WTC11 (cell line): ENCODE measurements around the gene RIMBP2. TPM values are rescaled to one million over a fixed set of nuclear protein-coding genes. Genes with fewer than 3 reads are reported as not detected.

Experiments used
- ATAC-seq: fragments of 200-7000 bp; cut with Tn5 transposase; 2 replicates; pipeline ENCODE4 v1.10.0; 2021; ENCODE audit warnings: mild to moderate bottlenecking, moderate library complexity
- CTCF ChIA-PET: fragments of 300-600 bp; sonication (Branson Sonifier 250); formaldehyde crosslinking; loops from one replicate; lab custom pipeline; 2021; ENCODE audit warnings: antibody characterized with exemption; lab: Charles Lee
- POLR2A ChIA-PET: fragments of 350-600 bp; sonication (Branson Sonifier 250); formaldehyde crosslinking; loops from one replicate; lab custom pipeline; 2021; ENCODE audit warnings: antibody characterized with exemption; lab: Charles Lee
- DNase-seq: peaks from one replicate; pipeline ENCODE4 v3.0.0; 2021; ENCODE audit warnings: low spot score
- H3K27ac Mint-ChIP-seq: 2 replicates; pipeline ENCODE4 v1.8.0; 2021; ENCODE audit warnings: mixed read lengths
- H3K27me3 Mint-ChIP-seq: 2 replicates; pipeline ENCODE4 v1.8.0; 2021; ENCODE audit warnings: low read depth, mild to moderate bottlenecking, moderate library complexity, mixed read lengths
- H3K36me3 Mint-ChIP-seq: 2 replicates; pipeline ENCODE4 v1.8.0; 2021; ENCODE audit warnings: mixed read lengths
- H3K4me1 Mint-ChIP-seq: 2 replicates; pipeline ENCODE4 v1.8.0; 2022; ENCODE audit warnings: mixed read lengths
- H3K4me3 Mint-ChIP-seq: 2 replicates; pipeline ENCODE4 v1.8.0; 2021; ENCODE audit warnings: mild to moderate bottlenecking, moderate library complexity, mixed read lengths
- H3K9me3 Mint-ChIP-seq: 2 replicates; pipeline ENCODE4 v1.8.0; 2021; ENCODE audit warnings: mixed read lengths
- AR ChIP-seq: fragments of 250-450 bp; sonication (Bioruptor Pico); IDR thresholded peaks from 2 replicates; pipeline ENCODE4 v1.9.0; 2021; ENCODE audit warnings: mild to moderate bottlenecking
- ATF6 ChIP-seq: sonication (generic); formaldehyde crosslinking; IDR thresholded peaks from 2 replicates; pipeline ENCODE4 v1.8.1; 2023; ENCODE audit warnings: mild to moderate bottlenecking, missing genetic modification reagents
- E2F4 ChIP-seq: sonication (generic); formaldehyde crosslinking; IDR thresholded peaks from 2 replicates; pipeline ENCODE4 v1.8.1; 2022; ENCODE audit warnings: low read depth, mild to moderate bottlenecking, moderate library complexity, missing genetic modification reagents, borderline replicate concordance
- GABPB1 ChIP-seq: sonication (generic); formaldehyde crosslinking; IDR thresholded peaks from 2 replicates; pipeline ENCODE4 v1.8.1; 2023; ENCODE audit warnings: mild to moderate bottlenecking, missing genetic modification reagents
- GRHL2 ChIP-seq: fragments of 250-450 bp; sonication (Bioruptor Pico); IDR thresholded peaks from 2 replicates; pipeline ENCODE4 v1.8.0; 2022; ENCODE audit warnings: mild to moderate bottlenecking, moderate library complexity; ENCODE audit not compliant: insufficient replicate concordance, severe bottlenecking
- HMGXB4 ChIP-seq: sonication (generic); formaldehyde crosslinking; IDR thresholded peaks from 2 replicates; pipeline ENCODE4 v1.8.1; 2023; ENCODE audit warnings: mild to moderate bottlenecking, moderate library complexity, missing genetic modification reagents
- IRF2 ChIP-seq: sonication (generic); formaldehyde crosslinking; IDR thresholded peaks from 2 replicates; pipeline ENCODE4 v1.8.0; 2022; ENCODE audit warnings: low read depth, missing genetic modification reagents, borderline replicate concordance
- MXD4 ChIP-seq: fragments of 250-450 bp; sonication (Bioruptor Pico); IDR thresholded peaks from 2 replicates; pipeline ENCODE4 v1.8.0; 2021; ENCODE audit warnings: mild to moderate bottlenecking, moderate library complexity, borderline replicate concordance
- NFATC4 ChIP-seq: fragments of 250-450 bp; sonication (Bioruptor Pico); IDR thresholded peaks from 2 replicates; pipeline ENCODE4 v1.9.0; 2021; ENCODE audit warnings: mild to moderate bottlenecking
- NFE2L1 ChIP-seq: sonication (generic); formaldehyde crosslinking; IDR thresholded peaks from 2 replicates; pipeline ENCODE4 v1.8.1; 2023; ENCODE audit warnings: missing genetic modification reagents
- PREB ChIP-seq: sonication (generic); formaldehyde crosslinking; IDR thresholded peaks from 2 replicates; pipeline ENCODE4 v1.8.1; 2022; ENCODE audit warnings: mild to moderate bottlenecking, missing genetic modification reagents, moderate library complexity, borderline replicate concordance
- RORB ChIP-seq: fragments of 250-450 bp; sonication (Bioruptor Pico); IDR thresholded peaks from 2 replicates; pipeline ENCODE4 v1.9.0; 2021; ENCODE audit warnings: mild to moderate bottlenecking
- SMAD4 ChIP-seq: sonication (generic); formaldehyde crosslinking; IDR thresholded peaks from 2 replicates; pipeline ENCODE4 v1.8.0; 2022; ENCODE audit warnings: mild to moderate bottlenecking, missing genetic modification reagents
- TCF7 ChIP-seq: sonication (generic); formaldehyde crosslinking; IDR thresholded peaks from 2 replicates; pipeline ENCODE4 v1.8.0; 2022; ENCODE audit warnings: mild to moderate bottlenecking, low read depth, missing genetic modification reagents, moderate library complexity
- ZNF121 ChIP-seq: sonication (generic); formaldehyde crosslinking; IDR thresholded peaks from 2 replicates; pipeline ENCODE4 v1.8.0; 2023; ENCODE audit warnings: missing genetic modification reagents
- ZNF138 ChIP-seq: sonication (generic); formaldehyde crosslinking; conservative IDR thresholded peaks from 2 replicates; pipeline ENCODE4 v1.8.1; 2022; ENCODE audit warnings: mild to moderate bottlenecking, moderate library complexity, missing genetic modification reagents
- ZNF281 ChIP-seq: sonication (generic); formaldehyde crosslinking; IDR thresholded peaks from 2 replicates; pipeline ENCODE4 v1.8.0; 2023; ENCODE audit warnings: mild to moderate bottlenecking, missing genetic modification reagents
- ZNF396 ChIP-seq: fragments of 250-450 bp; sonication (Bioruptor Pico); IDR thresholded peaks from 2 replicates; pipeline ENCODE4 v1.8.0; 2021; ENCODE audit warnings: mild to moderate bottlenecking, moderate library complexity, borderline replicate concordance
- ZNF425 ChIP-seq: fragments of 250-450 bp; sonication (Bioruptor Pico); conservative IDR thresholded peaks from 2 replicates; pipeline ENCODE4 v1.9.0; 2021; ENCODE audit warnings: mild to moderate bottlenecking
- ZNF671 ChIP-seq: fragments of 250-450 bp; sonication (Bioruptor Pico); IDR thresholded peaks from 2 replicates; pipeline ENCODE4 v1.8.0; 2021; ENCODE audit warnings: mild to moderate bottlenecking
- total RNA-seq: library from RNA; stranded (reverse); gene quantifications from 3 replicates; pipeline ENCODE4 v1.2.3, GENCODE V29; 2021

The RIMBP2 gene
- total RNA-seq, 1 experiment from 2014 or later = 2.6 TPM

- ChIA-PET CTCF (no interaction called here), POLR2A (no interaction called here)
- ATAC-seq = no peak
- Mint-ChIP-seq H3K27ac (no peak overlapping the region), H3K9me3 (0 out of 2 replicates have a peak, but pooled peaks cover under 1% of the 10 kb centered on the region), H3K36me3 (no peaks in the 10 kb centered on the region), H3K4me3 (no peak overlapping the region), H3K27me3 (no peaks in the 10 kb centered on the region), H3K4me1 (peaks cover 25% of the 10 kb centered on the region)
- TF ChIP-seq ZNF671 (CRISPR knock-in tag) (no peak), NFE2L1 (no peak), E2F4 (CRISPR knock-in tag) (no peak), AR (CRISPR knock-in tag) (no peak), IRF2 (CRISPR knock-in tag) (no peak), GRHL2 (CRISPR knock-in tag) (no peak), RORB (CRISPR knock-in tag) (no peak), MXD4 (CRISPR knock-in tag) (no peak), ZNF396 (CRISPR knock-in tag) (no peak), ATF6 (CRISPR knock-in tag) (no peak), NFATC4 (no peak)
- no peak for DNase-seq
Measured at GRCh38 chr12:130609966-130610365, 106.1 kb downstream of the RIMBP2 start.

- DNase-seq (no peak), ATAC-seq (no peak)
- Mint-ChIP-seq H3K27me3 (no peaks in the 10 kb centered on the region), H3K4me1 (peaks cover 19% of the 10 kb centered on the region), H3K9me3 (0 out of 2 replicates have a peak, but pooled peaks cover 3% of the 10 kb centered on the region), H3K36me3 (no peaks in the 10 kb centered on the region), H3K27ac (no peak overlapping the region), H3K4me3 (no peak overlapping the region)
- POLR2A ChIA-PET = no interaction called here
- no peak for TF ChIP-seq HMGXB4 (CRISPR knock-in tag)
- no peak for TF ChIP-seq ZNF425 (CRISPR knock-in tag)
- no peak for TF ChIP-seq GABPB1 (CRISPR knock-in tag)
- no peak for TF ChIP-seq SMAD4
- TF ChIP-seq PREB (CRISPR knock-in tag) = no peak
- no peak for TF ChIP-seq E2F4 (CRISPR knock-in tag)
- TF ChIP-seq ZNF138 (CRISPR knock-in tag) = no peak
- TF ChIP-seq TCF7 (CRISPR knock-in tag) = no peak
- TF ChIP-seq ZNF281 (CRISPR knock-in tag) = no peak
- no peak for TF ChIP-seq ZNF121 (CRISPR knock-in tag)
- CTCF ChIA-PET = no interaction called here
Measured at GRCh38 chr12:130608831-130609230, 107.3 kb downstream of the RIMBP2 start.
